NCI-H748 (cell line): Measurements from ENCODE around the gene MBD6.
A peak's percentile ranks its signal among the peaks of the same experiment; 100 is the strongest.

Source experiments
- DNase-seq: peaks from one replicate; lab custom pipeline; 2025; ENCODE audit not compliant: unreplicated experiment; lab: John Stamatoyannopoulos, UW

Gene MBD6, protein sequence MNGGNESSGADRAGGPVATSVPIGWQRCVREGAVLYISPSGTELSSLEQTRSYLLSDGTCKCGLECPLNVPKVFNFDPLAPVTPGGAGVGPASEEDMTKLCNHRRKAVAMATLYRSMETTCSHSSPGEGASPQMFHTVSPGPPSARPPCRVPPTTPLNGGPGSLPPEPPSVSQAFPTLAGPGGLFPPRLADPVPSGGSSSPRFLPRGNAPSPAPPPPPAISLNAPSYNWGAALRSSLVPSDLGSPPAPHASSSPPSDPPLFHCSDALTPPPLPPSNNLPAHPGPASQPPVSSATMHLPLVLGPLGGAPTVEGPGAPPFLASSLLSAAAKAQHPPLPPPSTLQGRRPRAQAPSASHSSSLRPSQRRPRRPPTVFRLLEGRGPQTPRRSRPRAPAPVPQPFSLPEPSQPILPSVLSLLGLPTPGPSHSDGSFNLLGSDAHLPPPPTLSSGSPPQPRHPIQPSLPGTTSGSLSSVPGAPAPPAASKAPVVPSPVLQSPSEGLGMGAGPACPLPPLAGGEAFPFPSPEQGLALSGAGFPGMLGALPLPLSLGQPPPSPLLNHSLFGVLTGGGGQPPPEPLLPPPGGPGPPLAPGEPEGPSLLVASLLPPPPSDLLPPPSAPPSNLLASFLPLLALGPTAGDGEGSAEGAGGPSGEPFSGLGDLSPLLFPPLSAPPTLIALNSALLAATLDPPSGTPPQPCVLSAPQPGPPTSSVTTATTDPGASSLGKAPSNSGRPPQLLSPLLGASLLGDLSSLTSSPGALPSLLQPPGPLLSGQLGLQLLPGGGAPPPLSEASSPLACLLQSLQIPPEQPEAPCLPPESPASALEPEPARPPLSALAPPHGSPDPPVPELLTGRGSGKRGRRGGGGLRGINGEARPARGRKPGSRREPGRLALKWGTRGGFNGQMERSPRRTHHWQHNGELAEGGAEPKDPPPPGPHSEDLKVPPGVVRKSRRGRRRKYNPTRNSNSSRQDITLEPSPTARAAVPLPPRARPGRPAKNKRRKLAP

DNA sequence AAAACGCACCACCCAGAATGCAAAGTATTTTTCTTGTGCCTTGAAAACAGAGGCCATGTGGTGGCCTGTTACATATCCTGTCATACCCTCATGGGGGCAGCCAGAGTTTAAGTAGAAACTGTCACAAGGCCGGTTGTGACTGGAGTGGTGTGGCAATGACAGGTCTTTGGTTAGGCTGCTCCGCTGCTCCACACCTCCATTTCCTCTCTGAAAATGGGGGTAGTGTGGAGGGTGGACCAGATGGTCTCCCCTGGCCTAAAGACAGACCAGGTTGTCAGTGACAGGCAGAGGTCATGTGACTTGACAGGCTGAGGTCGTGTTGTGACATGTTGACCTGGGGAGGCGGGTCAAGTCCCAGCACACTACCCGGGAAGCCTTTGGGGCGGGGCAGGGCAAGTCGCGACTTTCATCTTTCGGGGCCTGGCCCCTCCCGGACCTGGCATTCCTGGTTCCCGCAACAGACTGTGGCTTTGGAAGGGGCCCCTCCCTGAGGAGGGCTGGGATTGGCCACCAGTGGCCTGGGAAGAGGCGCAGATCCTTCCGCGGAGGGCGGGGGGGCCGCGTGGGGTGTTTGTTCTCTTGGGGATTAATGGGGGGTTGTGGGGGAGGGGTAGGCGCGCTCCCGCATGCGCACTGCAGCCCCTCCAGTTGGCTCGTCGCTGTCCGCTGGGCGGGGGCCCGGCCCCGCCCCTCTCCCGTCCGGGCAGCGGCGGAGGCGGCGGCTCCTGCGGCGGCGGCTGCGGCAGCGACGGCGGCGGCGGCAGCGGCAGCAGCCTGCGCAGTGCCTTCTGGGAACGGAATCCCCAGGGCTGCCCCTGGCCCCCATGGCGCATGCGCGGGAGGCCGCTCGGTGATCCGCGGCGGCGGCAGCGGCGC lies at the start of gene MBD6:
Gene MBD6, plus strand, starts transcription at position 814 of the 876 bp plus-strand sequence. CDS start 1,480 bp downstream, outside the sequence.
- DNase-seq = peak; percentile 94

DNA sequence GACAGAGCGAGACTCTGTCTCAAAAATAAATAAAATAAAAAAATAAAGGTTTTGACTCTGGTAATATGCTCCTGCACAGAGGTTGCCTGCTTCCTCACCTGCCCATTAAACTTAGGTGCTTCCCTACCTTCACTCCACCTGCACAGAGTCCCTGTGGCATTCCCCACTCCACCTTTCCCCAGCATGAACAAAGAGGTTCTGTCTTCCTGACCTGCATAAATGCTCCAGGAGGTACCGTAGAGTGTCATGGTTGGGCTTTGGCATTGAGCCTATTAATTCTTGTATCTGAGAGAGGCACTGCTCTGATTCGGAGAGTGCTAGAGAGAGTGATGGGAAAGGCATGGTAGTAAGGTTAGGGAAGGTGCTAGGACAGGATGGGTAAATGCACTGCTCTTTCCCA lies 49.2 kb upstream of the MBD6 start:
- peak; percentile 15 for DNase-seq

DNA sequence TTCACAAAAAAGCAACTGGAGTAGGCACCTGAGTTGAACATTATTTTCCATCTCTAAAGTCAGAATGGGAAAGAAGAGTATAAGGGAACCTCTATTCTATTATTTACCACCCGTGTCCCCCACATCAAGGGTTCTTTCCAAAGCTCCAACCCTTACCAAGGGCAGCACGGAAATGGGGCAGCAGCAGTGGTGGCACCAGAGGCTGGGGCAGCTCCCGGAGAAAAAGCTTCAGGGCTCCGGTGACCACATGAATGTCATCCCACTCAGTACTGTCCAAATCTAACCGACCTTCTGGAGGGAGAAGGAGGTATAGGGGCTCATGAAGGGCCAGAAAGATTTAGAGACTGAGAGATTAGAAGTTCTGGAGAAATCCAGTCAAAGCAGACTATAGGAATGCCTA lies 48.7 kb upstream of the MBD6 start:
- no peak for DNase-seq

DNA sequence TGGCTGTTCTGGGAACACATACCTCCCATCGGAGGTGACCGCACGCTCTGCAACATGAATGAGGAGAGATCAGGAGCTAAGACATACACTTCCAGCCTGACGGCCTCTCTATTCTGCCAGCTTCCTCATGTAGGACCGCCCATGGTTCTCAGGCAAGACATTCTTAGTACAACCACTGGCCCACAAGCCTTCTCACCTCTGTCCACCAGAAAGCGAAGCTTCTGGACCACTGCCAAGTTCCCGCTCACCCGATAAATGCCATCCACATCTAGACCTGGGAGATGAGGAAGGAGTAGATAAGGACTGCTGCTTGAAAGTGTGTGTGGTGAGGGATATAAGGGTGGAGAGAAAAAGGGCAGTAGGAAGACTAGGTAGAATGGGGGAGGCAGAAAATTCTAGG lies 48.2 kb upstream of the MBD6 start:
- DNase-seq = peak; percentile 11

DNA sequence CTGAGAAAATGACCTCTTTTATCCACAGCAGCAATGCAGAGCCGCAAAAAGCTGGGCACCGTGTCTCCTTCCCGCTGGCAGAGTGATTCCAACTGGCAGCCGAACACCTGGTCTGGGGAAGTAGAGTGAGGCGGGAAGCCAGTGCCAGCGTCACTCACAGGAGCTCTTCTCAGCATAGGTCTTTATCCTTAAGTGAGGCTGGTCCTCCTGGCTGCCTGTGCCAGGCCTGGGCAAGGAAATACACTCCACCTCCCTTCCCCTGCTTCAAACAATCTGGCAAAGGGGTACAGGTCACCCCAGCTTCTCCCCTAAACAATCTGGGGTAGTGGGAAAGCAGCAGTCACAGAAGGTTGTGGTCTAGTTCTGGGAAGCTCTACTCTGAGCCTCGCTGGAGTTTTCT lies 47.8 kb upstream of the MBD6 start:
- no peak for DNase-seq

DNA sequence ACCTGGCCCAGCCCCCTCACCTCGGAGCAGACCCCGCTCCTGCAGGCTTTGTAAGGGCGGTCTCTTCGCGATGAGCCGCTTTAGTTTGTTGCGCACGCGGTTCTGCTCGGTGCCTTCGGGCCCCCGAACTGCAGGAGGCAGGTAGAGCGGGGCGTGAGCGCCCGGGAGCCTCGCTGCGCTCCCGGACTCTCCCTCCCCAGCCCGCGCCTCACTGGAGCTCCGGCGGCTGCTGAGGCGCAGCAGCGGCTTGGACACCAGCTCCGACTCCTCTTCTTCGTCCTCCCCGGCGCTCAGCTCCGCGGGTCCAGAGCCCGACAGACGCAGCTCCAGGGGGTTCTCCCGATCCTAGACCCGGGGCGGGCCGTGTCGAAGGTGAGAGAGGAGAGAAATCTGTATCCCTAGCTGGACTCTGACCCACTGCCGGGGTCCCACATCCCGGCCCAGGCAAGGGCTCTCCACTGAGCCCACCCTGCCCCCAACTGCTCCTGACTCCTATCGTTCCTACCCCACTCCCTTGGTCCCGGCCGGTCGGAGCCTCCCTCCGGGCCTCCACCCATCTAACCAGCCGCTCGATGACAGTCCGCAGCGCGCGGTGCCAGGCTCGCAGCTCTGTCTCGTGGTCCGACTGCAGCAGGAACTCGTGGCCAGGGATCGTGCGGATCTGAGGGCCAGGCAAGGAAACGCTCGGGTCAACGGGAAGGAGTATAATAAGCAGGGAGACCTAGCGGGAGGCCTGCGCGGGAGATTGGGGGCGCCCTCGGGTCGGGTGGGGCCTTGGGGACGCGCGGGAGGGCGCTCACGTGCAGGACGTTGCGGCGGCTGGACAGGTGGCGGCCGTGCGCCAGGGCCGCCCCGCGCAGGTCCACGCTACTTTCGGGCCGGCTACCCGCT lies 47.1 kb upstream of the MBD6 start:
- peak; percentile 39 for DNase-seq

DNA sequence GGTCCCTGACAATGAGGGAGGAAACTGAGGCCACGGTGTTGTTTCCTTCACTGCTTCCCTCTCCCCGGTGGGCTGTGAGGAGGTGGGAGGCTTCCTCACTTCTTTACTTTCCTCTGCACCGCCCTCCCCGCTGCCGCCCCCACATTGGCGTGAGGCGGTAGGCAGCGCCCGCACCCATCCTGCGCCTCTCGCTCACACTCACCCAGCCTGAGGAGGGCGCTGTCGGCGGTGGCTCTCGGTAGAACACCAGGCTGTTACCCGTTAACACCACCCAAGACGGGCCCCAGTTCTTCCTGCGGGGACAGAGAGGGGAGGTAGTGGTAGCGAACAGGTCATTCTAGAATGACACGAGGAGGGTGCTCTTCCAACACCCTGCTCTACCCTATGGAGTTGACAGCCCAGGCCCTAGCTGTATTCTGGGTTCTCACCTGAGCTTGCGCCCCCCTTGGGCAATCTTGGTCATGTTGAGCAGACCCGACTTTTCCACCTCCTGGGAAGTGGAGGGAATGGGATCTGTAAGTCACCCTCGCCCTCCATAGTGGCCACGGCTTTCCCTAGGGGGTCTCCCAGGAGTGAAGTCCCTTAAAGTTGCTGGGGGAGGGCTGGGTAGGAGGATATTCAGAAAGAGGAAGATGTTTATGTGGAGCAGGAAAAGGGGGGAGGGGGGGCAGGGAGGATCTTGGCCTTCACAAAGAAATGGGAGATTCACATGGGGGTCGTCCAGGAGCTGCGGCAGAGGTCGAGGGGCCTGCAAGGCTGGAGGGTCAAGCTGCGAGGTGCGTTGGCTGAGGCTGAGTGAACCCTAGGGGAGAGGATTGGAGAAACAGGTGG lies 46.2 kb upstream of the MBD6 start:
- DNase-seq = peak; percentile 31

DNA sequence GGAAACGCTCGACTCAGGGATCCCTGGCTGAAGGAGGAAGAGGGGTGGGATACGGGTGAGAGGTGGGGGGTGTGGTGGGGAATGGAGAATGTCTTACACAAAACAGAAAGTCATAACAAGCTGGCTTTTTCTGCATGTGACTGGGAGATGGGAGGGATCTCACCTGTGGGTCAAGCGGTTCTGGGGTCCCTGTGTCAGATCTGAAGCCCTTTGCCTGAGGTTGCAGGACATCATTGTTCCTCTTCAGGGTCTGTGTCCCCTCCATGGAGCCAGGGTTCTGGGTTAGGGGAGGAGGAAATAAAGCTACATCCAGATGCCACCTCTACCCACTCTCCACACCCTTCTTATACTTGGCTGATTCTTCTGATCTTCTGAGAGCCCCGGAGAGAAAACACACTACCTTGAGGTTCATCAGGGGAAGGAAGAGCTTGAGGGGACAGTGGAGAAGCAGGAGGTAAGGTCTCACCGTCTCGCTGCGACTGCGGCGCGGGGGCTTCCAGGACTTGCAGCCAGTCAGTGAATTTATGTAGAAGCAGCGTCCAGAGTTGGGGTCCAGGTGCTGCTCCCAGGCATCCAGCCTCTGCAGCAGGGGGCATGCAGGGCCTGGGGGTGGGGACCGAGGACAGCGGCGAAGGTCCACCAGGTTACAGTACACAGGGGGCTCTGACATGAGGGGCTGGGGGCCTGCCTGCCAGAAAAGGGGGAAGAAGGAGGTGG lies 45.5 kb upstream of the MBD6 start:
- DNase-seq = no peak

DNA sequence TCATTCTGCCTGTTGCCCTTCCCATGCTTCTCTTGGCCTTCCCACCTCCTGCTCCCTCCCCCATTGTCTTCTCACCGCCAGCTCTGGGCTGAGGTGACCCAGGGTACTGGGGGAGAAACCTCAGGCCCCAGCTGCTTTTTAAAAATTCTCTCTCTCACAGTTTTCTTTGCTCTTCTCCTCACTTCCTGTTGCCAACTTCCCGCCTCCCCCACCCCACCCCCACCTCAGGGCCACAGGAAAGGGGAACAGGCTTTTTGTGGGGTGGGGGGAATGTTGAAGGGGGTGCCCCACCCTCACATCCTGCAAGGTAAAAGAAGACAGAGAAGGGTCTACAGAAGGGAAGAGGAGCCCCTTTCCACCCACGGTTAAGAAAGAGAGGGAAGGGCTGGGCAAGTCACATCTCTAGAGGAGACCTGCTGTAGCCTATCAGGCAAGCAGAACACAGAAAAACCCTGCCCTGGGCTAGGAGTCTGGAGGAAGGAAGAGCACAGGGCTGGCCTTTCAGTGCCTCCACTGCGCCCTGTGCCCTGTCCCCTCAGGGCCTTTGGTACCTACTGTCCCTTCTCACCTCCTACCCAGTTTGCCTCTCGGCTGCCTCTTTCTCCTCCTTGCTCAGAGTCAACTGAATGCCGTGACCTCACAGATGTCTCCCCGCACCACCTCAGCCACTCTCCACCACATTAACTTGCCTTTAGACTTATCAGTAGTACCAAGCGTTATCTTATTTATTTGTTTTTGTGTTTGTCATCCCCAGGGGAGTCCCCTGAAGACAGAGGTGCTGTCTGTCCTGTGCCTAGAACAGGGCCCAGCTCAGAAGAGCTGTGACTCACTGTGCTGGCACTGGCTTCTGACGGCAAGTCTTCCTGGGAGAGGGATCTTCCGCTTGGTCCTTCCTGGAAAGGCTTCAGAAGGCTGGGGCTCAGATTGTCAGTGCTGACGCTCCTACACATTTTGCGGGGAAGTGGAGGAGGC lies 44.6 kb upstream of the MBD6 start:
- no peak for DNase-seq

DNA sequence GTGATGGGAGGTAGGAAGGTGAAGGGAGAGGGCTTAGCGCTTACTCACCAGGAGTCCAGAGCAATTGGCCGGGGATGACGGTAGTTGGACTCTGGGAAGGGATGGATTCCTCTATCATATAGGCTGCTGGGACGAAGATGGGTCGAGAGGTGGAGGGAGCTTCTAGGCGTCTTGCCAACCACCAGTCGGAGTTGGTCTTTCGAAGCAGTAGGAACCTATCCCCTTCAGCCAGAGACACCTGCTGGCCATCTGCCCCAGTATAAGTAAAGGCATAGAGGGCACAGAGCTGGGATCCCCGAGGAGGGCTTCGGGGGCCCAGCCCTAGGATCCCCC lies 43.6 kb upstream of the MBD6 start:
- no peak for DNase-seq

DNA sequence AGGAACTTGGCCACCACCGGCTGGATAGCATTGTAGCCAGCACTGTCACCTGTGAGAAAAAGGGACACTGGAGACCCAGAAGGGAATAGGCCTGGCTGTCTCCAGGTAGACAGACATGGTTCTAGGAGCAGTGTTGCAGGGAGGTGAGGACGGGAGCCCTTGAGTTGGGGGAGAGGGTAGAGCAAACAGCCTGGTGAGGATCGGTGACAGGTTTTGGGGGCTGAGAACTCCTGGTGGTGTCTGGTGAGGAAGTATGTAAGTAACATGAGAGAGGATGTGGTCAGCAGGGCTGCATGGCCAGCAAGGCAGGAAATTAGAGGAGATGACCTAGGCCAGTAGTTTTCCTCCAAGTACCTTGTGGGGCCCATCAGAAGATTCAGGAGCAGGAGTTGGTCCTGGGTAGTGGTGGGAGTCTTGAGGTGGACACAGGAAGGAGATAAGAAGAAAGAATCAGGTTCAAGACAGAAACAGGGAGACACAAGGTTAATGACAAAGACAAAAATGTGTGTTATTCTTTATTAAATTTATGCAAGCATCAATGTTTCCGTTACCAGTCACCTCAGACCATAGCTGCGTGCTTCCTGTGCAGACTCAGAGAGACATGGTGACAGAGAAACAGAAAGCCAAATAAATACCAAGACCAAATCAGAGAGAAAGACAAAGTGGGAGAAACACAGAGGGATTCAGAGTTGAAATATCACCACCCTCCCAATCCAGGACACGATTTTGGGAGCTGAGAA lies 43.1 kb upstream of the MBD6 start, which contains the start of gene ARHGAP9:
Gene ARHGAP9, minus strand, starts transcription at position 491 of the 740 bp plus-strand sequence. Its CDS starts 460 bp downstream, at position 31.
- no peak for DNase-seq

DNA sequence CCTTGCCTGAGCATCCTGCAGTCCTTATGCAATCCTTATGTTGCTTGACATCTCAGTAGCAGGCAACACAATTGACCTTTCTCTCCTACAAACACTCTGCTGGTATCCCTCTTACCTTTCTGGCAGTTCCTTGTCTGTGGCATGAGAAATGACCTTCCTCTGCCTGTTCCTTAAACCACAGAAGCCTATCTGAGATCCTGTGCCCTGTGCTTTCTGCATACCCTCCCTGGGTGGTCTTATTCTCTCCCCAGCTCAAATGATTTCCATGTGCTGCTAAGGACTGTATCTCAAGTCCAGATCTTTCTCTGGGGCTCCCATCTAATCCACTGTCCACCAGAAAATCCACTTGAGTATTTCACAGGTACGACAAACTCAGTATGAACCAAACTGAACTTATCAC lies 41.0 kb upstream of the MBD6 start:
- DNase-seq = no peak

DNA sequence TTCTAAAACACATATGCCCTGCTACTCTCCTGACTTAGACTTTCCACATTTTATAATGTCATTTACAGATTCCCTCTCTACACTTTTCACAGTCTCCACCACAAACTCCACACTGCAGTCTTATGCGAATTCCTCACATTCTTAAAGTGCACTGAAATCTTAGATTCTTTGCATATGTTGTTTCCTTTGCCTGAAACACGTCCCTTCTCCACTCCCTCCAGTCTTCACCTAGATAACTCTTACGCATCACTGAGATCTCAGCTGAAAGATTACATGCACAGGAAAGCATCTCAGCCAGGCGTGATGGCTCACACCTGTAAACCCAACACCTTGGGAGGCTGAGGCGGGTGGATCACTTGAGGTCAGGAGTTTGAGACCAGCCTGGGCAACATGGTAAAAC lies 39.2 kb upstream of the MBD6 start:
- no peak for DNase-seq

DNA sequence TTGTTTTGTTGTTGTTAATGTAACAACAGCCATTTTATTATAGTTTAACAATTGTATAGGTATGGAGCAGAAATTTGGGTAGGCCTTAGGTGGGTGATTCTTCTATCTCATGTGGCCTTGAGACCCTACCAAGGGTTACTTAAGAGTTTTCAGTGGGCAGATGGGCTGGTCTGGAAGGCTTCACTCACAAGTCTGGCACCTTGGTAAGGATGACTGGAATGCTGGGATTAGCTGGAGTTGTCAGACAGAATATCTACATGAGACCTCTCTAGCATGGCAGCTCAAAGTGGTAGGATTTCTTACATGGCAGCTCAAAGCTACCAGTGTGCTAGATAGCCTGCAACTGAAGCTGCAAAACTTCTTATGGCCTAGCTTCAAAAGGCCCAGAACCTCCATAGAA lies 36.9 kb upstream of the MBD6 start:
- DNase-seq = no peak

DNA sequence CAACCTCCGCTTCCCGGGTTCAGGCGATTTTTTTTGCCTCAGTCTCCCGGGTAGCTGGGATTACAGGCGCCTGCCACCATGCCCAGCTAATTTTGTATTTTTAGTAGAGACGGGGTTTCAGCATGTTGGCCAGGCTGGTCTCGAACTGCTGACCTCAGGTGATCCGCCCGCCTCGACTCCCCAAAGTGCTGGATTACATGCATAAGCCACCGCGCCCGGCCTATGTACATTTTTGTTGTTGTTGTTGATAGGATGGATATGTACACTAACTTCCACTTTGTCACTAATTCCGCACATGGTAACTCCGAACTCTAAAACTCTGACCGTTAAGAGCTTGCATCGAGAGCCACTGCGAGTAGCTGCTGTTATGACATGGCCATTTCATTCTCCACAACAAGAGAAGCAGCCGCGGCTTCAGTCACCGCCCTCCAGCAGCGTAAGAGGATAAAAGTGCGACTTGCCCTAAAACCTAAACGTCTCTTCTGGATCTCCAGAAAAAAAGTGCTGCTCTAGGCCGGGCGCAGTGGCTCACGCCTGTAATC lies 35.5 kb upstream of the MBD6 start:
- DNase-seq = no peak
